Kidney (tissue), 14 donors: Measurements from ENCODE around the gene COX7A2L. TPM values are rescaled to one million over a fixed set of nuclear protein-coding genes. Genes with fewer than 3 reads are reported as not detected.

Source experiments
- DNase-seq, 5 donors: peaks; one replicate each; pipeline ENCODE4 v3.0.0-alpha.2; 2013 to 2020
- FAIRE-seq: peaks from 2 replicates; lab custom pipeline; 2012; peaks lifted over from hg19 to GRCh38; lab: Jason Lieb, UNC
- H3K27ac ChIP-seq, 2 donors: one replicate each; pipeline ENCODE4 v1.7.0; 2013; ENCODE audit warnings: low read depth in 2 of 2, low read length in 2 of 2, inconsistent platforms in 1 of 2
- H3K27me3 ChIP-seq: one replicate; pipeline ENCODE4 v1.7.1; 2013; ENCODE audit warnings: low read length, inconsistent platforms; ENCODE audit not compliant: control insufficient read depth, insufficient read depth
- H3K36me3 ChIP-seq, 3 donors: one replicate each; pipeline versions ENCODE4 v1.7.0 to v1.7.1; 2013; ENCODE audit warnings: low read length in 3 of 3, control low read depth in 1 of 3, inconsistent platforms in 1 of 3; ENCODE audit not compliant: insufficient read depth in 3 of 3, control insufficient read depth in 2 of 3
- H3K4me1 ChIP-seq, 3 donors: one replicate each; pipeline versions ENCODE4 v1.7.0 to v1.7.1; 2013; ENCODE audit warnings: low read length in 3 of 3, inconsistent platforms in 1 of 3, low read depth in 1 of 3; ENCODE audit not compliant: control insufficient read depth in 2 of 3, insufficient read depth in 2 of 3
- H3K4me3 ChIP-seq, 3 donors: one replicate each; pipeline versions ENCODE4 v1.7.0 to v1.8.1; 2013; ENCODE audit warnings: low read length in 3 of 3, control low read depth in 1 of 3, inconsistent platforms in 1 of 3
- H3K9ac ChIP-seq, 3 donors: one replicate each; pipeline versions ENCODE4 v1.7.0 to v1.7.1; 2013; ENCODE audit warnings: low read length in 3 of 3, control low read depth in 1 of 3, inconsistent platforms in 1 of 3
- H3K9me3 ChIP-seq, 3 donors: one replicate each; pipeline versions ENCODE4 v1.7.0 to v1.7.1; 2013; ENCODE audit warnings: low read length in 3 of 3, control low read depth in 1 of 3, inconsistent platforms in 1 of 3; ENCODE audit not compliant: control insufficient read depth in 2 of 3, insufficient read depth in 1 of 3
- intact Hi-C: fragments of 100-400 bp; cut with DNase I; formaldehyde crosslinking; loops from one replicate; pipeline ENCODE4 v1.11.1; 2022
- polyA plus RNA-seq: library from polyadenylated mRNA; stranded (reverse); fragments of 350-450 nt; fragmentation: Illumina TruSeq; extraction: RNeasy Lipid Tissue Mini Kit (QIAGEN cat#74804); gene quantifications from one replicate; pipeline ENCODE4 v1.2.3, GENCODE V29; 2014; ENCODE audit warnings: low read depth, low replicate concordance; ENCODE audit not compliant: insufficient read depth
- total RNA-seq: library from RNA; stranded (reverse); fragmentation: NEBNext Ultra II Directional; extraction: Animal tissue kit (Norgen Biotek cat#: 25700); gene quantifications from one replicate; pipeline ENCODE4 v1.2.1, GENCODE V29; 2021
- TF ChIP-seq, protein P1 (sequence below): IDR thresholded peaks from 3 replicates; pipeline ENCODE4 v1.5.1; 2012; ENCODE audit warnings: mild to moderate bottlenecking, moderate library complexity, borderline replicate concordance; ENCODE audit not compliant: insufficient read depth; ENCODE audit errors: extremely low read depth
- donor health status: control.
- donor health status: control.
- donor health status: control.
- donor health status: control.
- donor health status: control.
- donor health status: DM: yes; HTN: yes; CAD: no.
- donor health status: Normal renal cell carcinoma (clear cell type).

The COX7A2L gene
- total and polyA plus RNA-seq, 2 donors from 2014 or later = 90.2 to 321 TPM

DNA sequence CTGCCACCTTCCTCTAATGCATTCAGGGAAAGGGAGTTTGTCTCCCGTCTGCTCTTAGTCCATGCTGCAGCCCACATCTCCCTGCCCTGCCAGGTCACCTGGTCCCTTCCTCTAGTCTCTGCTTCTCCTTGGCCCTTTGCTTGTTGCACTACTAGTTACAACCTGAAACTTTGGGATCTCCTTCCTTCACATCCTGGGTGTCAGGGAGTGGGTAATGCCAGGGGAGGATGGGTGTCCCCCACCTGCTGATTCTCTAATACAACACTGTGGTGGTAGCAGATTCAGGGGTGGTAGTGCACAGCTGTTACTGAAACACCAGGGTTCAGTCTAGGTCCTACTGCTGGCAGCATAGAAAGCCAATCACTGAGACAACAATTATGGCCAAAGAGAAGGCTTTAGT, 31.2 kb upstream of the COX7A2L start:
- Histone ChIP-seq H3K4me1 (no peaks in the 10 kb centered on the region), H3K4me3 (no peak overlapping the region), H3K9ac (no peak overlapping the region), H3K36me3 (no peaks in the 10 kb centered on the region), H3K9me3 (no peaks in the 10 kb centered on the region), H3K27me3 (no peaks in the 10 kb centered on the region), H3K27ac (no peak overlapping the region)
- DNase-seq (peak in 1 of 5 donors; percentile 8), FAIRE-seq (no peak)
- TF ChIP-seq, protein P1, sequence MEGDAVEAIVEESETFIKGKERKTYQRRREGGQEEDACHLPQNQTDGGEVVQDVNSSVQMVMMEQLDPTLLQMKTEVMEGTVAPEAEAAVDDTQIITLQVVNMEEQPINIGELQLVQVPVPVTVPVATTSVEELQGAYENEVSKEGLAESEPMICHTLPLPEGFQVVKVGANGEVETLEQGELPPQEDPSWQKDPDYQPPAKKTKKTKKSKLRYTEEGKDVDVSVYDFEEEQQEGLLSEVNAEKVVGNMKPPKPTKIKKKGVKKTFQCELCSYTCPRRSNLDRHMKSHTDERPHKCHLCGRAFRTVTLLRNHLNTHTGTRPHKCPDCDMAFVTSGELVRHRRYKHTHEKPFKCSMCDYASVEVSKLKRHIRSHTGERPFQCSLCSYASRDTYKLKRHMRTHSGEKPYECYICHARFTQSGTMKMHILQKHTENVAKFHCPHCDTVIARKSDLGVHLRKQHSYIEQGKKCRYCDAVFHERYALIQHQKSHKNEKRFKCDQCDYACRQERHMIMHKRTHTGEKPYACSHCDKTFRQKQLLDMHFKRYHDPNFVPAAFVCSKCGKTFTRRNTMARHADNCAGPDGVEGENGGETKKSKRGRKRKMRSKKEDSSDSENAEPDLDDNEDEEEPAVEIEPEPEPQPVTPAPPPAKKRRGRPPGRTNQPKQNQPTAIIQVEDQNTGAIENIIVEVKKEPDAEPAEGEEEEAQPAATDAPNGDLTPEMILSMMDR = no peak
- intact Hi-C loops = no loop called here

- no peaks in the 10 kb centered on the region for H3K36me3 ChIP-seq
- FAIRE-seq = no peak
- H3K27me3 ChIP-seq = no peaks in the 10 kb centered on the region
- intact Hi-C loops = no loop called here
- DNase-seq = no peak
- no peaks in the 10 kb centered on the region for H3K4me1 ChIP-seq
- no peaks in the 10 kb centered on the region for H3K9me3 ChIP-seq
- H3K4me3 ChIP-seq = no peak overlapping the region
- TF ChIP-seq, protein P1 = no peak
- no peak overlapping the region for H3K27ac ChIP-seq
- H3K9ac ChIP-seq = no peak overlapping the region
Observed at GRCh38 chr2:42390401-42390969, 29.5 kb upstream of the COX7A2L start.

- Histone ChIP-seq H3K36me3 (no peaks in the 10 kb centered on the region), H3K9me3 (no peaks in the 10 kb centered on the region), H3K9ac (no peak overlapping the region), H3K27me3 (no peaks in the 10 kb centered on the region), H3K27ac (no peak overlapping the region), H3K4me3 (no peak overlapping the region), H3K4me1 (no peaks in the 10 kb centered on the region)
- FAIRE-seq (no peak), DNase-seq (peak in 1 of 5 donors; percentile 2)
- TF ChIP-seq, protein P1 = no peak
- intact Hi-C loops = no loop called here
Observed at GRCh38 chr2:42386682-42387081, 25.7 kb upstream of the COX7A2L start.

DNA sequence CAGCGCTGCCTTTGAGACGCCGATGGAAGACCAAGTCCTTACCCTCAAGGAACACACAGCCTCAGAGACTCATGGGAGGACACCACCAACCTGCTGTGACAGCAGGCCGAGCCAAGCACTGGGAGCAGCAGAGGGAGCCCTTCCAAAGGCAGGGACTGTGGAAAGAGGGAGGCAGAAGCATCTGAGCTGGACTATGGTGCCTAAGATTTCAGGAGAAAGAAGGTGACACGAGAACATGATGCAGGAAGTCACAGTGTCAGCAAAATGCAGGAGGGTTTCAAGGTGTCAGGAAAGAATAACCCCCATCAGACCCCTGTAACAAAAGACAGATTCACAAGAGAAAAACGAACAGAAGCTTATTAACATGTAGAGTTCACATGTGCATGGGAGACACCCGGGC, 24.2 kb upstream of the COX7A2L start:
- intact Hi-C loops = no loop called here
- TF ChIP-seq, protein P1 = peak; percentile 21
- DNase-seq (peak in 1 of 5 donors; percentile 59), FAIRE-seq (no peak)
- H3K27me3 ChIP-seq = no peaks in the 10 kb centered on the region
- no peaks in the 10 kb centered on the region for H3K36me3 ChIP-seq
- H3K4me1 ChIP-seq = no peaks in the 10 kb centered on the region
- H3K9ac ChIP-seq = no peak overlapping the region
- no peak overlapping the region for H3K4me3 ChIP-seq
- H3K9me3 ChIP-seq = no peaks in the 10 kb centered on the region
- H3K27ac ChIP-seq = no peak overlapping the region
